Kidney capillary endothelial cell (primary cell): ENCODE results near the gene FAM120B.
A peak's percentile ranks its signal among the peaks of the same experiment; 100 is the strongest.

Experiments used
- DNase-seq: peaks from one replicate; pipeline ENCODE4 v3.0.0-alpha.2; 2018; ENCODE audit warnings: low spot score

The FAM120B gene

GRCh38 chr6:170272341-170273065 lies 34.1 kb upstream of the FAM120B start:
- no peak for DNase-seq

DNA sequence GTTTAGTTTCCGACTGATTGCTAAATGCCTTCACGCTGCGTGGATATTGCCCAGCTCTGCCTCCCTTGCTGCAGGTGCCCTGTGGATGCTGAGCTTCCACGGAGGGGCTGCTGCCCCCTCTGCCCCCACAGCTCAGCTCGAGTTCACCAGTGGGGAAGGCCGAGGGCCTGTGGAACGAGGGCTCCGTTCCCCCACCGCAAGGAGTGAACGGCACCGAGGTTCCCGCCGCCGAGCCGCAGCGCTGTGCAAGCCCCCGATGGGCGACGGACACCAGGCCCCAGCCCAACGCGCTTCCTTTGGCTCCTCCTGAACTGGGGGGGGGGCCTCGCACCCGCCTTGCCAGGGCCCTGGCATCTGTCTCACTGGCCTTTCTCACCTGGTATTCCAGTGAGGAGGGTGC lies 33.4 kb upstream of the FAM120B start:
- DNase-seq = no peak

GRCh38 chr6:170273681-170274080 lies 32.9 kb upstream of the FAM120B start:
- no peak for DNase-seq

DNA sequence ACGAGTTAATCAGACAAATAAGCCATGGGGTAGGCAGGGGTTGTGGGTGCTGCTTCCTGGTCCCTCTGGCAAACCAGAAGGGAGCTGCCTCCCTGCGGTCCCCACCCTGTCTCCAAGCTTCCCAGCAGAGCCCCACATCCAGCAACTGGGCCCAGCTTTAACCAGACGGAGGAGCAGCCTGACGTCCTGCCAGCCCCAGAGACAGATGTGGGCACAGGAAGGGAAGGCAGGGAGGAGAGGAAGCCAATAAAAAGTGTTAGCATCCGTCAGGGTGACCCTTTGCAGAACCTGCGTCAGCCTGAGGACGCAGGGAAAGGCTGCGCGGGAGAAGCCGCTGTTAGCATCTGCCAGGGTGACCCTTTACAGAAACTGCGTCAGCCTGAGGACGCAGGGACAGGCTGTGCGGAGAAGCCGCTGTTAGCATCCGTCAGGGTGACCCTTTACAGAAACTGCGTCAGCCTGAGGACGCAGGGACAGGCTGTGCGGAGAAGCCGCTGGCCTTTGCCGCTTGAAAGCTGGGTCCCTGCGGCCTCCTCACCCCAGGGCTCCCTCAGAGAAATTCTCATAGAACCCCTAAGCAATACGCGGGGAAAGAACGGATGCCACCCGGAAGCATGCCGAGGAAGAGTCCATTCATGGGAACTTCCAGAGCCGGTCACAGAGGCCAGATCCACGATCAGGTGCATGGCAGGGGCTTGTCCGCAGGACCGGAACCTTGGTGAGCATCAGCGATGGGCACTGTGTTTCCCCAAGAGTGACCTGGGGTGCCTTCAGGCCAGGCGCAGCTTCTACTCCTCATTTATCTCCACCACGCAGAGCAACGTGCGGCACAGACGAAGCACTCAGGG lies 31.6 kb upstream of the FAM120B start:
- DNase-seq = no peak

DNA sequence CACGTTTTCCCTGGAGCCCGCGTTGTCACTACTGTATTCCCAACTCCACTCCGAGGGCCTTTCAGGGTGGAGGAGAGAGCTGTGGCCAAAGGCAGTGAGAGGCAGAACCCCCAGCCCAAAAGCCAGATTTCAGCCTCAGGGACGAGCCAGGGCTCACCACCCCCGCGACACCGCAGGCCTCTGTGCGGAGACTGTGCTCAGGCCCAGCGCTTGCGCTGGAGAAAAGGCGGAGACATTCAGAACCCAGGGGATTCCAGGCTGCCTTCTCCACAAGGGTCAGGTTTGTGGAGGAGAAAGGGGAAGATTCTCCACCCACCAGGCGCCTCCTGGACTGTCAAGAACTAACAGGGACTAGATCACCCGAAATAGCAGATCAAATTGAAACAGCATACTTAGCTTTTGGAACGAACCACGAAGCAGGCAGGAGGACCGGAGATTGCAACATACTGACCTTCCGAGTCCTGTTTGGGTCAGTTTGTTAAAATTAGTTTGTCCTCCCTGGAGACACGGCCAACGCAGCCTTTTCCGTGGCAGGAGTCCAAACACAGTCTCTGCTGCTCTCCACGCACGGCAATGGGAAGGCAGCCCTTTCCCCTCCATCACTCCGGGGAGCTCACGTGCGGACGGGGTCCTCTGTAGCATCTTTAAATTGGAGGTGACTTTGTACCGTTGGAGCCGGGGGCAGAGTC lies 30.0 kb upstream of the FAM120B start:
- no peak for DNase-seq

DNA sequence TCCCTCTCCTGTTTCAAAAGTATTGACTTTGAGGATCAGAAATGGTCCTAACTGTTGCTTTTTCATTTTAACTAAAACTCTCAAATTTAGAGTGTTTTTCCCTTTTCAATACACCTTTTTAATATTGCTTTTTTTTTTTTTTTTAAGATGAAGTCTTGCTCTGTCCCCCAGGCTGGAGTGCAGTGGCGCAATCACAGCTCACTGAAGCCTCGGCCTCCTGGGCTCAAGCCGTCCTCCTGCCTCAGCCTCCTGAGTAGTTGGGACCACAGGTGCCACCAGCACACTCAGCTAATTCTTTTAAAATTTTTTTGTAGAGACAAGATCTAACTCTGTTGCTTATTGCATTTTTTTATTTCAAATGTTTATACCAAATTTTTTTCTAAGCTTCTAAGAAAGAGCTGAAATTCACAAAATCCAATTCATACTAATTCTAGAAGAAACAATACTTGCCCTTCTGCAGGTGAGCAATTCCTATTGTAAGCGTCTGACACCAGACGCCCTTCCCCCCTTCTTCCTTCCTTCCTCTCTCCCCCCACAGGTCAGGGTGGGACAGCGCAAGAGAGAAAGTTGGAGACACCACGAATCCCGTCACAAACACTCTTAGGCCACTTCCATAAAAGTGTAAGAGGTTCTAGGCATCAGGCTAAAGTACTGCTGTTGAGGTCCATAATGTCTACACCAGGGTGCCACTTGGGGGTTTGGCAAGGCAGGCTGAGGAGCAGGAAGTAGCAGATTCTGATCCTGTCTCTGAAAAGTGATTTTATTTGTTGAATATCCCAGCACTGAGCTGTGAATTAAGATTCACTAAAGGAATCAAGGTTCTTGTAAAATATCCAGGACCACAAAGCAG lies 28.4 kb upstream of the FAM120B start:
- DNase-seq = no peak

DNA sequence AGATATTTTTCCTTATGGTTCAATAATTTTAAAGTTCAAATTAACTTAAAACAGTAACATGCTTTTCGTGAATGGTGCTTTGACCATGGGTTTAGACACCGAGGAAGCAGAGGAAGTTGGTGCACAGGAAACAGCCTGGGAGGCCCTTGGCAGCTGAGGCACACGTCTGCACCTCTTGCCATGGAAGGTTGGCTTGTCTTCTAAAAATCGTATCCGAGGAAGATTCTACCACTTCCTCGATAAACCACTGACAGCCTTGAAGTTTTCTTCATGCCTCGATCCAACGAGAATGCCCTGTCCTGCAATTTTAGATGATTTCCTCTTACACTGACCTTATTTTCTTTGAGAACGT lies 27.8 kb upstream of the FAM120B start:
- no peak for DNase-seq

DNA sequence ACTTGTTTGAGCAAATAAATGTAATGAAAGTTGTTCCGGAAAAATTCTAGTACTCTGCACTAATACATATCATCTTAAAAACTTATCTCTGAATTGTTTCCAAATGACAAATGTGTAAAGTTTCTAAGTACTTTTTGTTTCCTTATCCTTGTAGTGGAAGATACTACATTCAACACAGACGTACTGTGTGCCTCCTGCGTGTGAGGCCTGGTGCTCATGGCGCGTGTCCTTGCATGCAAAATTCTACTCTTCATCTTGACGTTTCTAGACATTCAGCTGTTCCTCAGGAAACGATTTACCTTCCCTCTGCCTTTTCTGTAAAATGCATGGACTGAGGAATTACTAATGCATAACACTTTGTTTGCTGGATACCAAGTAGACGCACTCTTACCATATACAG lies 27.1 kb upstream of the FAM120B start:
- DNase-seq = no peak

DNA sequence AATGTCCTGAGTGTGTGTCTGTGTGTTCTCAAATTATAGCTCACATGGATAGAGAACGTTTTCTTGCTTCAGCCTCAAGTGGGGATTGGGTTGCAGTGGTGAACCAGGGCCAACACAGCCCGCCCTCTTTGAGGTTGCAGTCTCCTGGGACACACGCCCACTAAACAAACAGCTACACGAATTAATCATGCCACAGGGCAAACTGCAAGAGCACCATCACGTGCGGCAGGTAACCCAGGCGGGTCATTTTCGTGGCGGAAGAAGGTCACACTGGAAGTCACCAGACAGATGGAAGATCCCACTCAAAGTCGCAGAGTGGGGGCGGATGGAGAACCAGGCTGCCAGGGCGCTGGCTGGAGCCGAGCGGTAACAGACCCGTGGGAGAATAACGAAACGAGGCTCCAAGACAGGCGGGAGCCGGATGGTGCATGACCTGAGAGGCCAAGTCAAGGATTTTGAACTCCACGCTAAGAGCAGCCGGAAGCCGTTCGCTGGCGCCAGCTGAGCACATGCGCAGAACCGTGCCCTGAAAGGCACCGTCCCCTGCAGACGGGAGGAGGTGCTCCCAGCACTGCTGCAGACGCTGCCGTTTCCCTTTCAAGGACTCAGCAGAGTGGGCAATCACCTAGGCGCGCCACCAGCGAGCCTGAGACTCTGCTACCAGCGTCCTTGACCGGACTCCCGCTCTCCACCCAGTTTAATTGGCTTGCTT lies 26.4 kb upstream of the FAM120B start:
- DNase-seq = peak; percentile 45

DNA sequence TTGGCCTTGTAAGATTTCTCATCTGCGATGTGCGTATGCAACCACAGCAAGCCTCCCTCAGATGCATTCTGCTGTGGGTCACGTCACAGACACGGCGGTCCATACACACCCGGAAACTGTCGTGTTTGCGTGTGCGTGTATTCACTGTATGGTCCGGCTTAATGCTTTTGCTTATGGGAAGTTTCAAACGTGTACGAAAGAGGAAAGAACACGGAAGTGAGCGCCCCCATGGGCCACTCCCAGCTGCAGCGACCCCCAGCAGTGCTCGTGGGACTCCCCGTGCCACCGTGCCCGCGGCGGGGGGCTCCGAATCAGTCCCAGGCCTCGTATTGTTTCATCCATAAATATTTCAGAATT lies 25.9 kb upstream of the FAM120B start:
- DNase-seq = no peak

DNA sequence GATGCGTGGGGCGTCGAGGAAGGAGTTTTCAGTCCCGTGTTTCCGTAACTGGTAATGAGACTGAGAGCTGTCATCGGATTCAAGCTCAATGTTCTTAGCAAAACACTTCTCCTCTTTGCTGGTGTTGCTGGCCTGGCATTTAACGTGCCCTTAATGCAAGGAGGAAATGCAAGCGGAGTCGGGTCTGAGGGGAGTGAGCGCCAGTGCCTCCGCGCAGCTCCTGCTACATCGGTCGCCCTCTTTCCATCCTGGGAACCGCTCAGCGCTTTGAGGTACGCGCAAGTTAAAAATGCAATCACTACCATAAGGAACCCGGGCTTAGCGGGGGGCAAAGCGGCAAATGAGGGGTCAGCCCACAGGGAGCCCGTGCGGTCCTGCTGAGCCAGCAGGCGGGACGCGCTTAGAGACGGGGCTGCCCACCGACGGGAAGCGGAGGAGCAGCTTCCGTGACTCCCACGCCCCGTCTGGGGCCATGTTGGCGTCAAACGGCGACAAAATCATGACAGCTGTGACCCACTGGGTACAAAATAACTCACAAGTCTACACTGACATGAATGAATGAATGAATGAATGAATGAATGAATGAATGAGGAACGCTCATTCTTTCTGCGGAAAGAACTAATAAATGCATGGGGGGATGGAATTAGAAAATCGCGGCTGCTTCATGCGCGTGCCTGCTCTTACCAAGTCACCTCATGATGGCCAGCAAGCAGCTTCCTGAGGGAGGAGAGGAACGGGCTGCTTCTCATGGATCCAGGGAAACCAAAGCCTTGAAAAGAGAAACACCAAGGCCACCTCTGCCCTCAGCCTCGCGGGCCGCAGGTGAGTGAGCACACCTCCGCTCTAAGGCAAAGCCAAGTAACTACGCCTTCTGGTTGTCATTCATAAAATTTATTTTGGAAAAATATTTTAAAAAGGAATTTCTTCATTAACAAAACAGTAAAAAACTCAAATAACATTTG lies 24.9 kb upstream of the FAM120B start:
- DNase-seq = no peak

- DNase-seq = no peak
Measured at GRCh38 chr6:170282512-170283158, 23.9 kb upstream of the FAM120B start.

GRCh38 chr6:170283212-170284081 lies 23.1 kb upstream of the FAM120B start:
- no peak for DNase-seq

DNA sequence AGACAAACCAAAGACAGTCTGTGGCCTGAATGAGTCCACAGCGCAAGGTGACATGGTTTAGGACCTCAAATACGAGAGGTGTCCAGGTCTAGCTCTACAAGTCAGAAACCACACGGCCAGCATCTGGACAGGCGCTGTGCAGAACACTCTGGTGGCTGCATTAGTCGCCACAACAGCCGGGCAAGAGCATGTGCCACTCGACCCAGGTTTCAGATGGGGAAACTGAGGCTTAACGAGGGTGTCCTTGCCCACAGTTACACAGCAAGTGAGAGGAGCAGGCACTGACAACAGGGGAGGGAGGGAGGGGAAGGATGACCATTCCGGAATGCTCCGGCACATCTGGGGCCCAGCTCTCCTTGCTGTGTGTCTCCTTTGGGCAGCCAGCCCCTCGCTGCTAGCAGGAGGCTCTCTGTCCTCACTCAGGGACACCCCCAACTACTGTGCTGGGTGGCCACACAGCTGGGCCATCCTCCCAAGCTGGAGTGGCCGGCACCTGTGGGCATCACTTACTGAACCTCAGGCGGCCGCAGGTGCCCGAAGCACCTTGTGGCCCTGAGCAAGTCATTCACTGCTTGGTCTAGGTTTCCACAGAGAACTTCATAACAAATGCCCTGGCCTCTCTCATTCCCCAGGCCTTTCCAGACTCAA lies 22.3 kb upstream of the FAM120B start:
- no peak for DNase-seq

- DNase-seq = no peak
Measured at GRCh38 chr6:170284866-170285469, 21.6 kb upstream of the FAM120B start.

DNA sequence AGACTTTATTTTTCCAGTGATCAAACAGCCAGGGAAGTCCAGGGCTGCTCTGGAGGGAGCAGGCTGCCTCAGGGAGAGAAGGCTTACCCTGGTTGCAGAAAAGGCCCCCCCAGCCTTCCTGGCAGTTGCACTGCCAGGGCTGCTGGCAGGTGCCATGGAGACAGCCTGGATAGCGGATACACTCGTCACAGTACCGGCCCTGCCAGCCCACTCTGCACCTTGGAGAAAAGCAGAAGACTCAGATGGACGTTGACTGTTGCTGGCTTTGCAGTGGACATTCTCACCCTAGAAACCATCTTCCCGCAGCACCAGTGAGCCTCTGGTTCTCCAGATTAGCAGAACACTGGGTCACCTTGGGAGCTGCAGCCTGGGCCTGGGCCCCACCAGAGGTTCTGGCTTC lies 21.1 kb upstream of the FAM120B start:
- no peak for DNase-seq

- DNase-seq = no peak
Measured at GRCh38 chr6:170286246-170286933, 20.2 kb upstream of the FAM120B start.
